Left lung (tissue), 10 donors: Measurements from ENCODE around the gene IP6K3. TPM values are rescaled to one million over a fixed set of nuclear protein-coding genes. Genes with fewer than 3 reads are reported as not detected.

ENCODE experiments used
- ATAC-seq: fragments of 200-7000 bp; cut with Tn5 transposase; one replicate; pipeline ENCODE4 v1.9.1; 2020; ENCODE audit warnings: moderate library complexity
- DNase-seq, 4 donors: peaks; one replicate each; pipeline ENCODE4 v3.0.0-alpha.2; 2013 to 2020
- H3K27ac ChIP-seq, 2 donors: fragments of 200-600 bp; sonication (generic) in 1 of 2; one replicate each; pipeline versions ENCODE4 v1.5.0 to v1.8.0; 2020 to 2021
- H3K27me3 ChIP-seq, 2 donors: fragments of 200-600 bp; sonication (generic) in 1 of 2; one replicate each; pipeline versions ENCODE4 v1.5.0 to v1.8.0; 2020 to 2021
- H3K36me3 ChIP-seq, 2 donors: fragments of 200-600 bp; sonication (generic) in 1 of 2; one replicate each; pipeline versions ENCODE4 v1.5.0 to v1.8.0; 2020 to 2021
- H3K4me1 ChIP-seq, 2 donors: fragments of 200-600 bp; one replicate each; pipeline ENCODE4 v1.8.0; 2021
- H3K4me3 ChIP-seq, 2 donors: fragments of 200-600 bp; sonication (generic) in 1 of 2; one replicate each; pipeline versions ENCODE4 v1.5.0 to v1.8.0; 2020 to 2021; ENCODE audit warnings: mild to moderate bottlenecking in 1 of 2
- H3K9me3 ChIP-seq, 2 donors: fragments of 200-600 bp; sonication (generic) in 1 of 2; one replicate each; pipeline versions ENCODE4 v1.5.0 to v1.8.0; 2020 to 2021
- intact Hi-C, 2 donors: fragments of 100-400 bp; cut with DNase I; formaldehyde crosslinking; loops; one replicate each; pipeline versions ENCODE4 v1.11.2 to v1.14.2; 2022
- polyA plus RNA-seq, 6 donors: library from polyadenylated mRNA; unstranded; fragments of 120-200 nt; gene quantifications; one replicate each; pipeline ENCODE4 v1.2.1, GENCODE V29; 2013; ENCODE audit not compliant: insufficient read length in 6 of 6
- total RNA-seq, 2 donors: library from RNA; stranded (reverse); fragmentation: NEBNext Ultra II Directional; extraction: Animal tissue kit (Norgen Biotek cat#: 25700); gene quantifications; one replicate each; pipeline ENCODE4 v1.2.1, GENCODE V29; 2021
- TF ChIP-seq, protein P1 (sequence below), 2 donors: fragments of 200-600 bp; sonication (generic) in 1 of 2; IDR thresholded peaks; one replicate each; pipeline versions ENCODE4 v1.5.0 to v1.8.0; 2021; ENCODE audit warnings: antibody characterized with exemption in 2 of 2
- donor health status: DM: no; HTN: yes; CAD: no.
- donor health status: DM: no; HTN: no; CAD: no.

Gene IP6K3
- total and polyA plus RNA-seq, 8 donors = 0.87 to 5.4 (median 3.3) TPM

DNA sequence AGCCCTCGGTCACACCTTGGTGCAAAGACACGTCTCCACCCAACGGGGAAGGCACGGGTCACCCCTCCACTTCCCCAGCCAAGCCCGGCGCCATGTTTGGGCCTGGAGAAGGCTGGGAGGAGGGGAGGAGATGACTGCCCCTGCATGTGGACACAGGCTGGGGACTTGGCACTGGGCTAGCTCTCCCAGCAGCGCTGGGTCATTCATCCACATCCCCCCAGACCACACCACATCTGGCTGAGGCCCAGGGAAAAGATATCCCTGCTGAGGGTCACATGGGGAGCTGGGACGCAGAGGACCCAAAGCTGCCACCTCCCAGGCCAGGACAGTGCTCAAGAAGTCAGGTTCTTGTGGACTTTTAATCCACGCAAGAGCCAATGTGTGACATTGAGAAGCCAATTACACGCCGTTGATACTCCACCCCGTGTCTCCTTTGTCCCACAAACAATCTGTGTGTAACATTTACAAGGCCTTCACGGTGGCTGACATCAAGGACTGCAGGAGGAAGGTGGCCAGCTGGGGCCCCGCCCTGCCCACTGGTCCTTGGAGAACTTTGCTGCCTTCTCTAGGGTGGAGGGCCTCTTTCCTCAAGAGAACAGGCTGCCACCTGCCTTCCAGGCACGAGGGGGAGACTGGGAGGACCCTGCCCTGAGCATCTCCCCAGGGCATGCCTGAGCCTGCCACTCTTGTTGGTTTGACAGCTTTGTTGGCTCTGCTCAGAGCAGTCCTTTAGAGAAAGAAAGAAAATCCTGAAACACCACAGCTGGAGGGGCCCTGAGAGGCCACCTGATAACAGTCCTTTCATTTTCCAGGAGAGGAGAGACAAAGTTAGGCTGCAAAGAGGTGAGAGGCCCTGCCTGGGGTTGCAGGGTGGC is 5.3 kb upstream of the IP6K3 start:
- Histone ChIP-seq H3K27ac (no peak overlapping the region), H3K36me3 (no peaks in the 10 kb centered on the region), H3K9me3 (no peaks in the 10 kb centered on the region), H3K4me1 (no peaks in the 10 kb centered on the region), H3K27me3 (no peaks in the 10 kb centered on the region), H3K4me3 (no peak overlapping the region)
- TF ChIP-seq, protein P1, sequence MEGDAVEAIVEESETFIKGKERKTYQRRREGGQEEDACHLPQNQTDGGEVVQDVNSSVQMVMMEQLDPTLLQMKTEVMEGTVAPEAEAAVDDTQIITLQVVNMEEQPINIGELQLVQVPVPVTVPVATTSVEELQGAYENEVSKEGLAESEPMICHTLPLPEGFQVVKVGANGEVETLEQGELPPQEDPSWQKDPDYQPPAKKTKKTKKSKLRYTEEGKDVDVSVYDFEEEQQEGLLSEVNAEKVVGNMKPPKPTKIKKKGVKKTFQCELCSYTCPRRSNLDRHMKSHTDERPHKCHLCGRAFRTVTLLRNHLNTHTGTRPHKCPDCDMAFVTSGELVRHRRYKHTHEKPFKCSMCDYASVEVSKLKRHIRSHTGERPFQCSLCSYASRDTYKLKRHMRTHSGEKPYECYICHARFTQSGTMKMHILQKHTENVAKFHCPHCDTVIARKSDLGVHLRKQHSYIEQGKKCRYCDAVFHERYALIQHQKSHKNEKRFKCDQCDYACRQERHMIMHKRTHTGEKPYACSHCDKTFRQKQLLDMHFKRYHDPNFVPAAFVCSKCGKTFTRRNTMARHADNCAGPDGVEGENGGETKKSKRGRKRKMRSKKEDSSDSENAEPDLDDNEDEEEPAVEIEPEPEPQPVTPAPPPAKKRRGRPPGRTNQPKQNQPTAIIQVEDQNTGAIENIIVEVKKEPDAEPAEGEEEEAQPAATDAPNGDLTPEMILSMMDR (IDR thresholded peaks at IDR 0.05) = no peak
- intact Hi-C loops = no loop called here
- DNase-seq = no peak
- ATAC-seq = no peak

DNA sequence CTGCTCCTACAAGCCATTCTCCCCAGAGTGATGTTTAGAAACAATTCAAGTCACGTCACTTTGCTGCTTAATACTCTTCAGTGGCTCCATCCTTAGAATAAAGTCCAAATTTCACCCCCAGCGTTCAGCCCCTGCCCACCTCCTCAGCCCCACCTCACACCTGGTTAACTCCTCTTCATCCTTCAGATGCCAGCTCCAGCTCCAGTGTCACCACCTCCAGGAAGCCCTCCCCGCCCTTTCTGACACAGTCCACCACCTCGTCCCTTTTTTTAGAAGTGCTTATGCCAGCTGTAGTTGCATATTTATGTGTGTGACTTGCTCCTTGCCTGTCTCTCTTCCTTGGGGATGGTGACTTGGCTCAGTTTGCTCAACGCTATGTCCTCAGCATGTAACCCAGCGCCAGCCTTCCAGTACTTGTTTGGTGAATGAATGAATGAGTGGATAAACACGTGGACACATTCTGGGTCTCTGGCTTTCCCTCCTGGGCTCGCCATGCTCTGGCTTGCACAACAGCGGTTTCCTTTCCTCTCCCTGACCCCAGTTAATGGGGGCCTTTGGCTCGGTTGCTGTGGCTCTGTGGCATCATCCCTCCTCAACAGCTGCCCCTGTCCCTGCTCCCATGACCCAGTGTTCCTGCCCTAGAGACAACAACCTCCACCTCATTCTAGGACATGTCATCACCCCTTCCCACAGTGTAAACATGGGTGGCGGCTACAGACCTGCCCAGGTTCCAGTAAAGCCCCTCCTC is 3.7 kb upstream of the IP6K3 start:
- DNase-seq (peak in 1 of 4 donors; percentile 44), ATAC-seq (peak; percentile 24)
- H3K9me3 ChIP-seq = no peaks in the 10 kb centered on the region
- intact Hi-C loops = no loop called here
- H3K4me1 ChIP-seq = no peaks in the 10 kb centered on the region
- no peak overlapping the region for H3K27ac ChIP-seq
- no peaks in the 10 kb centered on the region for H3K27me3 ChIP-seq
- no peak overlapping the region for H3K4me3 ChIP-seq
- TF ChIP-seq, protein P1 (IDR thresholded peaks at IDR 0.05) = no peak
- no peaks in the 10 kb centered on the region for H3K36me3 ChIP-seq

DNA sequence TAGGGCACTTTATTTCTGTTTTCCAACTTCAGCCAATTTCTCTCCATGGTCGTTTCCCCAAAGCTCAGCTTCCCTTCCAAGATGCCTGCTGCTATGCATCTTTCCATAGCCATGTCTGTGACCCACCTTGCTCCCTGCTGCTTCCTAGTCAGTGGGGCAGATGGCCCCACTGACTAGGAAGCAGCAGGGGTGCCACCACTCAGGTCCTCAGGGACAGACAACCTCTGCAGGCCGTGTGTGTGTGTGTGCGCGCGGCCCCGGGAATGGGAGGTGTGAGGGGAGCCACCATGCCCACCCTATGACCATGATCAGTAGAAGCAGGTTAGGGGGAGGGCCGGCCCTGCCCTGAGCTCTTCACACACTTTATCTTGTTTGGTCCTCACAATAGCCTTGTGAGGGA is 2.7 kb upstream of the IP6K3 start:
- H3K27me3 ChIP-seq = no peaks in the 10 kb centered on the region
- H3K4me1 ChIP-seq = peaks cover 5% of the 10 kb centered on the region in 2 donors
- H3K27ac ChIP-seq = no peak overlapping the region
- DNase-seq (no peak), ATAC-seq (no peak)
- no peaks in the 10 kb centered on the region for H3K36me3 ChIP-seq
- TF ChIP-seq, protein P1 (IDR thresholded peaks at IDR 0.05) = no peak
- no peak overlapping the region for H3K4me3 ChIP-seq
- H3K9me3 ChIP-seq = no peaks in the 10 kb centered on the region
- intact Hi-C loops = no loop called here

DNA sequence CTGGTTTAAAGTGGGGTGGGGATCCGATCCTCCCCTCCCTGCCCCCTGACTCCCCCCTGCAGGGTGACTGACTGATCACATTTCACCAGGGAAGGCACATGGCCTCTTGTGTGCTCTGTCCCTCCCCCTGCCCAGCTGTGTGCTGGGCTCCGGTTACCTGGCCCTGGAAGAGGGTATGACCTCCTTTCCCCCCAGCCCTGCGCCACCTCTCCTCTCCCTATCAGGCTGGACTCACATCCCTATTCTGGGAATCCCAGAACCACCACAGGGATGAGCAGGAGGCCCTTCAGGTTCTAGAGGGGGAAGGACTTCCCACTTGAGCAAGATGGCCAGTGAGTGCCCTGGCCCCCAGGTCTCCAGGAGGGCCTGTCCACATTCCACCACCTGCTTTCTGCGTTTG is 2.1 kb upstream of the IP6K3 start:
- H3K4me3 ChIP-seq = no peak overlapping the region
- intact Hi-C loops = no loop called here

More for the DNA sequence above, 2.1 kb upstream of the IP6K3 start:
- no peak for ATAC-seq
- Histone ChIP-seq H3K27me3 (no peaks in the 10 kb centered on the region), H3K4me1 (peaks cover 7 to 11% of the 10 kb centered on the region in 2 donors), H3K9me3 (no peaks in the 10 kb centered on the region), H3K27ac (no peak overlapping the region), H3K36me3 (no peaks in the 10 kb centered on the region)
- DNase-seq = no peak
- TF ChIP-seq, protein P1 (IDR thresholded peaks at IDR 0.05) = no peak
